A549 (cell line): ENCODE data around the gene TRIM27.
"Not testable (repeated sequence)": the region's sequence is repeated elsewhere in the genome, so short reads cannot be mapped to it uniquely, and the experiment has no call there.

Experiments
- NPAS2 ChIP-seq: fragments of 250-450 bp; sonication (Bioruptor Pico); IDR thresholded peaks from 2 replicates; pipeline ENCODE4 v1.8.0; 2022; ENCODE audit warnings: mild to moderate bottlenecking, moderate library complexity, borderline replicate concordance
- PBX3 ChIP-seq: IDR thresholded peaks from 2 replicates; pipeline ENCODE4 v1.6.1; 2012
- RNF2 ChIP-seq: fragments of 200-600 bp; sonication (generic); IDR thresholded peaks from 2 replicates; pipeline ENCODE4 v1.6.1; 2016; ENCODE audit warnings: low read depth, mild to moderate bottlenecking, antibody characterized with exemption, moderate library complexity, borderline replicate concordance
- USF2 ChIP-seq: fragments of 450-650 bp; IDR thresholded peaks from 2 replicates; pipeline ENCODE4 v1.6.1; 2014; ENCODE audit warnings: antibody characterized with exemption
- ZFP36 ChIP-seq: fragments of 450-650 bp; IDR thresholded peaks from 2 replicates; pipeline ENCODE4 v1.6.1; 2014; ENCODE audit warnings: borderline replicate concordance; ENCODE audit not compliant: partially characterized antibody
- TF ChIP-seq, protein P1 (sequence below): fragments of >200 bp; sonication (Bioruptor Twin); formaldehyde crosslinking; IDR thresholded peaks from 3 replicates; pipeline ENCODE4 v1.5.1; 2016
- TF ChIP-seq, protein P2 (sequence below): fragments of 200-600 bp; sonication (generic); IDR thresholded peaks from 2 replicates; pipeline ENCODE4 v1.6.1; 2016; ENCODE audit warnings: antibody characterized with exemption, mild to moderate bottlenecking, moderate library complexity

- TF ChIP-seq RNF2; ZFP36; USF2; PBX3; NPAS2 (CRISPR knock-in tag): not testable (repeated sequence)
- TF ChIP-seq, protein P1, sequence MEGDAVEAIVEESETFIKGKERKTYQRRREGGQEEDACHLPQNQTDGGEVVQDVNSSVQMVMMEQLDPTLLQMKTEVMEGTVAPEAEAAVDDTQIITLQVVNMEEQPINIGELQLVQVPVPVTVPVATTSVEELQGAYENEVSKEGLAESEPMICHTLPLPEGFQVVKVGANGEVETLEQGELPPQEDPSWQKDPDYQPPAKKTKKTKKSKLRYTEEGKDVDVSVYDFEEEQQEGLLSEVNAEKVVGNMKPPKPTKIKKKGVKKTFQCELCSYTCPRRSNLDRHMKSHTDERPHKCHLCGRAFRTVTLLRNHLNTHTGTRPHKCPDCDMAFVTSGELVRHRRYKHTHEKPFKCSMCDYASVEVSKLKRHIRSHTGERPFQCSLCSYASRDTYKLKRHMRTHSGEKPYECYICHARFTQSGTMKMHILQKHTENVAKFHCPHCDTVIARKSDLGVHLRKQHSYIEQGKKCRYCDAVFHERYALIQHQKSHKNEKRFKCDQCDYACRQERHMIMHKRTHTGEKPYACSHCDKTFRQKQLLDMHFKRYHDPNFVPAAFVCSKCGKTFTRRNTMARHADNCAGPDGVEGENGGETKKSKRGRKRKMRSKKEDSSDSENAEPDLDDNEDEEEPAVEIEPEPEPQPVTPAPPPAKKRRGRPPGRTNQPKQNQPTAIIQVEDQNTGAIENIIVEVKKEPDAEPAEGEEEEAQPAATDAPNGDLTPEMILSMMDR, result not testable (repeated sequence)
- TF ChIP-seq, protein P2, sequence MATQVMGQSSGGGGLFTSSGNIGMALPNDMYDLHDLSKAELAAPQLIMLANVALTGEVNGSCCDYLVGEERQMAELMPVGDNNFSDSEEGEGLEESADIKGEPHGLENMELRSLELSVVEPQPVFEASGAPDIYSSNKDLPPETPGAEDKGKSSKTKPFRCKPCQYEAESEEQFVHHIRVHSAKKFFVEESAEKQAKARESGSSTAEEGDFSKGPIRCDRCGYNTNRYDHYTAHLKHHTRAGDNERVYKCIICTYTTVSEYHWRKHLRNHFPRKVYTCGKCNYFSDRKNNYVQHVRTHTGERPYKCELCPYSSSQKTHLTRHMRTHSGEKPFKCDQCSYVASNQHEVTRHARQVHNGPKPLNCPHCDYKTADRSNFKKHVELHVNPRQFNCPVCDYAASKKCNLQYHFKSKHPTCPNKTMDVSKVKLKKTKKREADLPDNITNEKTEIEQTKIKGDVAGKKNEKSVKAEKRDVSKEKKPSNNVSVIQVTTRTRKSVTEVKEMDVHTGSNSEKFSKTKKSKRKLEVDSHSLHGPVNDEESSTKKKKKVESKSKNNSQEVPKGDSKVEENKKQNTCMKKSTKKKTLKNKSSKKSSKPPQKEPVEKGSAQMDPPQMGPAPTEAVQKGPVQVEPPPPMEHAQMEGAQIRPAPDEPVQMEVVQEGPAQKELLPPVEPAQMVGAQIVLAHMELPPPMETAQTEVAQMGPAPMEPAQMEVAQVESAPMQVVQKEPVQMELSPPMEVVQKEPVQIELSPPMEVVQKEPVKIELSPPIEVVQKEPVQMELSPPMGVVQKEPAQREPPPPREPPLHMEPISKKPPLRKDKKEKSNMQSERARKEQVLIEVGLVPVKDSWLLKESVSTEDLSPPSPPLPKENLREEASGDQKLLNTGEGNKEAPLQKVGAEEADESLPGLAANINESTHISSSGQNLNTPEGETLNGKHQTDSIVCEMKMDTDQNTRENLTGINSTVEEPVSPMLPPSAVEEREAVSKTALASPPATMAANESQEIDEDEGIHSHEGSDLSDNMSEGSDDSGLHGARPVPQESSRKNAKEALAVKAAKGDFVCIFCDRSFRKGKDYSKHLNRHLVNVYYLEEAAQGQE, result not testable (repeated sequence)
These were observed 34.9 kb upstream of the TRIM27 start for GRCh38 chr6:28958561-28959243.
